Subcutaneous adipose tissue (tissue), 4 donors: ENCODE results near the gene ARL6IP4. TPM values are rescaled to one million over a fixed set of nuclear protein-coding genes. Genes with fewer than 3 reads are reported as not detected.

Source experiments
- total RNA-seq, 4 donors: library from RNA; depleted of rRNA; stranded (reverse); fragments of >200 nt; gene quantifications; one replicate each; pipeline ENCODE4 v1.1.0, GENCODE V29; 2016
- TF ChIP-seq, protein P1 (sequence below): fragments of 450-650 bp; IDR thresholded peaks from one replicate; pipeline ENCODE4 v1.5.1; 2016; ENCODE audit warnings: low read depth, mild to moderate bottlenecking, control low read depth, antibody characterized with exemption, moderate library complexity

ARL6IP4 gene
- total RNA-seq, 4 donors from 2014 or later, result 73.9 to 274 (median 170) TPM

- TF ChIP-seq, protein P1, sequence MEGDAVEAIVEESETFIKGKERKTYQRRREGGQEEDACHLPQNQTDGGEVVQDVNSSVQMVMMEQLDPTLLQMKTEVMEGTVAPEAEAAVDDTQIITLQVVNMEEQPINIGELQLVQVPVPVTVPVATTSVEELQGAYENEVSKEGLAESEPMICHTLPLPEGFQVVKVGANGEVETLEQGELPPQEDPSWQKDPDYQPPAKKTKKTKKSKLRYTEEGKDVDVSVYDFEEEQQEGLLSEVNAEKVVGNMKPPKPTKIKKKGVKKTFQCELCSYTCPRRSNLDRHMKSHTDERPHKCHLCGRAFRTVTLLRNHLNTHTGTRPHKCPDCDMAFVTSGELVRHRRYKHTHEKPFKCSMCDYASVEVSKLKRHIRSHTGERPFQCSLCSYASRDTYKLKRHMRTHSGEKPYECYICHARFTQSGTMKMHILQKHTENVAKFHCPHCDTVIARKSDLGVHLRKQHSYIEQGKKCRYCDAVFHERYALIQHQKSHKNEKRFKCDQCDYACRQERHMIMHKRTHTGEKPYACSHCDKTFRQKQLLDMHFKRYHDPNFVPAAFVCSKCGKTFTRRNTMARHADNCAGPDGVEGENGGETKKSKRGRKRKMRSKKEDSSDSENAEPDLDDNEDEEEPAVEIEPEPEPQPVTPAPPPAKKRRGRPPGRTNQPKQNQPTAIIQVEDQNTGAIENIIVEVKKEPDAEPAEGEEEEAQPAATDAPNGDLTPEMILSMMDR, result no peak
Observed at GRCh38 chr12:122943196-122943595, 37.3 kb upstream of the ARL6IP4 start.

DNA sequence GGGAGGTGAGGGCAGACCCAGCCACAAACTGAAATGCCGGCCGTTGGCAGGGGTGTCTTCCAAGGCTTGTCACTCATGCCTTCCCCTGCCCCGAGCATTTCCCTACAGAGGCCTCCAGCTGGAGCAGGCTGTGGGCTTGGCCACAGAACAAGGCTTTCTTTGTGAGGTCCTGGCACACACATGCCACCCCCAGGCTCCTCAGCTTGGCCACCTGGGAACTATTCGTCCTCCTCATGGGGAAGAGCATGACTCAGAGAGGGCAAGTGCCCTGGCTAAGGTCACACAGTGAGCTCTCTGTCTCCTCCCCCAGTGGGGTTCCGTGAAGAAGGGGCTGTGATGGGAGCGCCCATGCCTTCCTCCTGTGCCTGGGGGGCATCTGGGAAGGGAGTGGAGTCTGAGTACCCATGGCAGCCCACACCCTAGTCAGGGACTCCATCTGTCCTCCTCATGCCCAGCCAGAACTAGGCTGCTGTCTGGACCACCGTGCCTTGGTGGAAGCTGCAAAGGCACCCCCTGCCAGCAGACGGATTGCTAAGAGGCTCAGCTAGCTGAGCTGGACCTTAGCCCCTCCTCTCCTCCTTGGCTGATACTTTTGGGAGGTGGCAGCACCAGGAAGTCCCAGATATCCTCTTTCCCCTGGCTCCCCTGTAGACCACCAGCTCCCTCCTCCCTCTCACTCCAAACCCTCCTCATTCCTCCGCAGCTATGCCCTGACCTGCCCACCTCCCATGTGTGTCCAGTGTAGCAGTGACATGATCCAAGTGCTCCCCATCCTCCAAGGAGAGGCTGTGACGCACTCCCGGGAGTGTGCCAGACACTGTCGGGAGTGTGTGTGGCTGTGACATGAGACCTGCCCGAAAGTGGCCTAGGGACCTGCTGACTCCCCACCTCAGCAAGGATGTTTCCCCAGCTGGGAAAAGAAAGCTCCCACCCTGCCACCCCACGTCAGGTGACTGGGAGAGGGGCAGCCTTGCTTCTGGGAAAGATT is 35.6 kb upstream of the ARL6IP4 start:
- TF ChIP-seq, protein P1, result no peak

DNA sequence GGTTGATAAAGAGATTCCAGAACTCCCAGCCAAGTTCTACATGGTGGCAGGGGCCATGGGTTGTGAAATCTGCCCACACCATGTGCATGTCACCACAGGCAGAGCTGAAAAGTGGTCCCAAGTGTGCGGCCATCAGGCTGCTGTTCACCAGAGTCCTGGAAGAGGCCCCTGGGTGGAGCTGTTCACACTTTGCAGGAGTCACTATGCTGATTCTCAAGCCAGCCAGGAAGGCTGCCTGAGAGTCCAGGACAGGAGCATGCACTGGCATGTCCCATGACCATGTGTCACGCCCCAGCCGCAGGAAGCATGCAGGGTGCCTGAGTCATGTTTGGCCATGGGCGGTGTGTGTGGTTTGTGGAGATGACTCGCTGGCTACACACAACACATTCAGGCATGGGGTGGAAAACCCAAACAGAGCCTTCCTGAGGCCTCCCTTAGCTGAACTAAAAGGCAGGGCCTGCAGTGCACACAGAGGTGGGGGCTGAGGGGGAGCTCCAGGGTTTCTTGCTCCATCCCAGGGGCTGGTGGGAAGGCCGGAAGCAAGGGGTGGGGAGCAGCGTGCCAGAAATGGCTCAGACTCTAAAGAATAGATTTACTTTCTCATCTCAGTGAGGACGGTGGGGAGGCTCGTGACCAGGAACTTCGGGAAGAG is 33.7 kb upstream of the ARL6IP4 start:
- TF ChIP-seq, protein P1, result no peak

DNA sequence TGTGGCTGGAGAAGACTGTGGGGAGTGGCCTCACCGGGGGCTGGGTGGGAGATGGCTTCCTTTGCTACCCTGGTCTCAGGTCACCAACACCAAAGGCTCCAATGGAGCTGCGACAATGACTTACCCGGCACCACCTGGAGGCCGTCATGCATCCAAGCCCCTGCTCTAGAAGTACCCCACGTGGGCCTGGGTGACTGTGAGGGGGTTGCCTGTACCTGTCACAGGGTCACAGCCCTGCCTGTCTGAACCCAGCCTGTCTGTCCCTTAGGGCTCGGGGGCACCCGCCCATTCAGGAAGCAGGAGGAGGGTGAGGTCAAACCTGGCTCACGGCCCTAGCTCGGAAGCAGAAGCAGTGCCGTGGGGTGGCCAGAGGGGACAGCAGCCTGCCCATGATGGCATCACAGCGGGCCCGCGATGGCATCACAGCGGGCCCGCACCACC is 33.1 kb upstream of the ARL6IP4 start:
- TF ChIP-seq, protein P1, result no peak

- TF ChIP-seq, protein P1, result no peak
Observed at GRCh38 chr12:122948605-122949004, 31.9 kb upstream of the ARL6IP4 start.

DNA sequence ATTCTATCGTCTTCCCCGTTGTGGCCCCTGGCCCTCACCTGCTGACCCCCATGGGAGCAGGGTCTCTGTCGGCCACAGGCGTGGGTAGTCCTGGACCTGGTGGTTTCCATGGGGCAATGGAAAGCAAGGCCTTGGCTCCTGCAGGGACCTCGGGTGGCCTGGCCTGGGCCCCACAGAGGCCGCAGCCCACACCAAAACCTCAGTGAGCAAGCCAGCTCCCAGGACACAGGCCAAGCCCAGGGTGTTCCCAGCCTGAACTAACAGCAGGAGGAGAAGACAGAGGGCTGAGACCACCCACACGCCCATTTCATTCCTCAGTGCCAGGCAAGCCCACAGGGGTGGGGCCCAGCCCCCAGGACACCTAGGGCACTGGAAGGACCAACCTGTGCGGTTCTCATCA is 31.1 kb upstream of the ARL6IP4 start:
- TF ChIP-seq, protein P1, result no peak
